Calu3 (cell line): ENCODE measurements around the gene C20orf202. TPM values are rescaled to one million over a fixed set of nuclear protein-coding genes. Genes with fewer than 3 reads are reported as not detected.

ENCODE experiments used
- BruUV-seq: library from RNA; stranded (reverse); fragments of 400-500 nt; replicated peaks from 2 replicates; lab custom pipeline; 2021; lab: Mats Ljungman, UMichigan
- CTCF ChIA-PET: fragments of 300-600 bp; sonication (Branson Sonifier 250); formaldehyde crosslinking; loops from one replicate; lab custom pipeline; 2022; ENCODE audit warnings: antibody characterized with exemption; lab: Charles Lee
- DNase-seq: peaks from one replicate; pipeline ENCODE4 v3.0.0; 2022
- H3K27ac Mint-ChIP-seq: one replicate; pipeline ENCODE4 v1.8.0; 2022; ENCODE audit warnings: mixed read lengths; ENCODE audit not compliant: unreplicated experiment
- H3K27me3 Mint-ChIP-seq: one replicate; pipeline ENCODE4 v1.8.0; 2022; ENCODE audit warnings: mixed read lengths; ENCODE audit not compliant: unreplicated experiment
- H3K36me3 Mint-ChIP-seq: one replicate; pipeline ENCODE4 v1.8.0; 2022; ENCODE audit warnings: mild to moderate bottlenecking, moderate library complexity, mixed read lengths; ENCODE audit not compliant: insufficient read depth, unreplicated experiment
- H3K4me1 Mint-ChIP-seq: one replicate; pipeline ENCODE4 v1.8.0; 2022; ENCODE audit warnings: mild to moderate bottlenecking, low read depth, mixed read lengths; ENCODE audit not compliant: unreplicated experiment
- H3K4me3 Mint-ChIP-seq: one replicate; pipeline ENCODE4 v1.8.0; 2022; ENCODE audit warnings: mild to moderate bottlenecking, low read depth, moderate library complexity, mixed read lengths; ENCODE audit not compliant: unreplicated experiment
- H3K9me3 Mint-ChIP-seq: one replicate; pipeline ENCODE4 v1.8.0; 2022; ENCODE audit warnings: low read depth, mixed read lengths; ENCODE audit not compliant: unreplicated experiment
- intact Hi-C: fragments of 100-400 bp; cut with micrococcal nuclease; formaldehyde crosslinking; loops from one replicate; pipeline ENCODE4 v1.10.0; 2022; ENCODE audit not compliant: unreplicated experiment
- total RNA-seq: library from RNA; stranded (reverse); gene quantifications from 2 replicates; pipeline ENCODE4 v1.2.3, GENCODE V29; 2022
- TF ChIP-seq, protein P1 (sequence below): fragments of 200-600 bp; IDR thresholded peaks from one replicate; pipeline ENCODE4 v1.8.0; 2022; ENCODE audit warnings: antibody characterized with exemption; ENCODE audit not compliant: unreplicated experiment

C20orf202 gene
- total RNA-seq, 1 experiment from 2014 or later = not detected

- peak; percentile 22 for DNase-seq
- Mint-ChIP-seq H3K4me3 (peak overlapping the region; percentile 62), H3K9me3 (peaks cover 2% of the 10 kb centered on the region), H3K27me3 (peaks cover 41% of the 10 kb centered on the region), H3K4me1 (no peaks in the 10 kb centered on the region), H3K36me3 (peaks cover 13% of the 10 kb centered on the region), H3K27ac (no peak overlapping the region)
- intact Hi-C loops = no loop called here
- TF ChIP-seq, protein P1, sequence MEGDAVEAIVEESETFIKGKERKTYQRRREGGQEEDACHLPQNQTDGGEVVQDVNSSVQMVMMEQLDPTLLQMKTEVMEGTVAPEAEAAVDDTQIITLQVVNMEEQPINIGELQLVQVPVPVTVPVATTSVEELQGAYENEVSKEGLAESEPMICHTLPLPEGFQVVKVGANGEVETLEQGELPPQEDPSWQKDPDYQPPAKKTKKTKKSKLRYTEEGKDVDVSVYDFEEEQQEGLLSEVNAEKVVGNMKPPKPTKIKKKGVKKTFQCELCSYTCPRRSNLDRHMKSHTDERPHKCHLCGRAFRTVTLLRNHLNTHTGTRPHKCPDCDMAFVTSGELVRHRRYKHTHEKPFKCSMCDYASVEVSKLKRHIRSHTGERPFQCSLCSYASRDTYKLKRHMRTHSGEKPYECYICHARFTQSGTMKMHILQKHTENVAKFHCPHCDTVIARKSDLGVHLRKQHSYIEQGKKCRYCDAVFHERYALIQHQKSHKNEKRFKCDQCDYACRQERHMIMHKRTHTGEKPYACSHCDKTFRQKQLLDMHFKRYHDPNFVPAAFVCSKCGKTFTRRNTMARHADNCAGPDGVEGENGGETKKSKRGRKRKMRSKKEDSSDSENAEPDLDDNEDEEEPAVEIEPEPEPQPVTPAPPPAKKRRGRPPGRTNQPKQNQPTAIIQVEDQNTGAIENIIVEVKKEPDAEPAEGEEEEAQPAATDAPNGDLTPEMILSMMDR = no peak
- BruUV-seq = no TSS peak
- CTCF ChIA-PET = no interaction called here
Observed at GRCh38 chr20:1225263-1225782, 22.1 kb downstream of the C20orf202 start.

DNA sequence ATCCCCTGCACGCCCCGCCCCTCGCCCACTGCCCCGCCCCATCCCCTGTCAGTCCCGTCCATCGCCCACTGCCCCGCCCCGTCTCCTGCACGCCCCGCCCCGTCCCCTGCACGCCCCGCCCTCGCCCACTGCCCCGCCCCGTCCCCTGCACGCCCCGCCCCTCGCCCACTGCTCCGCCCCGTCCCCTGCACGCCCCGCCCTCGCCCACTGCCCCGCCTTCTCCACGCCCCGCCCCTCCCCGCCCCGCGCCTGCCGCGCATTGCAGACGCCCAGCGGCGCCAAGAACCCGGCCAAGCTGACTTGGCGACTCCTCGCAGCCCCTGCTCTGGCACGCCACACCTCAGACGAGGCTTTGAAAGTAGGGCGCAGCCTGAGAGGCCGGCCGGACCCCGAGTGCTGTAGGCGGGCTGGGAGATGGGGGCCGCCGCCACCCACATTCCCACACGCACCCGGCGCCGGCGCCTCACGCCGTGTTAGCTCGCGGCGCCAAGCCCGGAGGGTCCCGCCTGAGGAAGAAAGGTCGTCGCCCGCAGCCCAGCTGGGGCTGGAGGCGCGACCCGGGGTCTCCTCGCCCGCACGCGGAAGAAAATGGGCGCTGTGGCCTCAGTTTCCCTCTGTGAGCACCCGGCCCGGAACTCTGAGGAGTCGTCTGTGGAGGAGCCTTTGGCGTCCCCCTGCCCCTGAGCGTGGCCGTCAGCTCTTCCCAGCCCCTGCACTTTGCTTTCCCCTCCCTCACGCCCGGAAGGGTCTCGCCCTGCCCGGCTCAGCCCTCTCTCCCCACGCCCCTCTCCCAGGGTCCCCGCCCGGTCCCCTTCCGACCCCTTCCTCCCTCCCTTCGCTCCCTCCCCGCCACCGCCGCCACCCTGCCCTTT, 22.8 kb downstream of the C20orf202 start, which contains the start of gene RAD21L1:
Gene RAD21L1, plus strand, starts transcription at position 262 of the 872 bp plus-strand sequence. CDS start 2,410 bp downstream, outside the sequence.
- H3K4me3 Mint-ChIP-seq = peak within 1 kb of the TSS; percentile 62
- CTCF ChIA-PET = interaction anchor here (0.6 kb wide), 1 partner anchor 14 kb away, joined by 3 read pairs; no protein-coding TSS in a partner anchor

DNA sequence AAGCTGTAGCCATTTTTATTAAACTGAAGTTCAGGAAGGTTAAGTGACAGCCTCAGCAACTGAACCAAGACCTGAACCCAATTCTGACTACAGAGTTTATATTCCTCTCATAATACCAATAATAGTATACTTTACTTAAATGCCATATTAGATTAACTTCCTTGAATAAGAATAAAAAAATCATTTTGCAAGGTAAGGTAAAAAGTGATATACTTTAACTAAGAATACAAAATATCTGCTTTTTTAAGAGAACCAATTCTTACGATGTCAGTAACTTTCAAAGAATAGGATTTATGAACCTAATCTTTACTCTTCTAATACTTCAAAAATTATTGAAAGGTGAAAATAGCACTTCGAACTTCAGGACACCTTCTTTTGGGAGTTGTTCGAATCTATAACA, 26.3 kb downstream of the C20orf202 start:
- Mint-ChIP-seq H3K27me3 (peaks cover 17% of the 10 kb centered on the region), H3K36me3 (peaks cover 13% of the 10 kb centered on the region), H3K4me1 (no peaks in the 10 kb centered on the region), H3K9me3 (no peaks in the 10 kb centered on the region), H3K27ac (no peak overlapping the region), H3K4me3 (no peak overlapping the region)
- CTCF ChIA-PET = no interaction called here
- intact Hi-C loops = no loop called here
- DNase-seq = no peak
- TF ChIP-seq, protein P1 = no peak
- no TSS peak for BruUV-seq

More for the DNA sequence above, 22.8 kb downstream of the C20orf202 start, which contains the start of gene RAD21L1:
- intact Hi-C loops = no loop called here
- no TSS peak for BruUV-seq
- Mint-ChIP-seq H3K36me3 (peaks cover 13% of the 10 kb centered on the region), H3K4me1 (no peaks in the 10 kb centered on the region), H3K27me3 (peaks cover 34% of the 10 kb centered on the region), H3K9me3 (peaks cover 2% of the 10 kb centered on the region), H3K27ac (no peak within 1 kb of the TSS)
- TF ChIP-seq, protein P1 = no peak
- peak; percentile 72 for DNase-seq

DNA sequence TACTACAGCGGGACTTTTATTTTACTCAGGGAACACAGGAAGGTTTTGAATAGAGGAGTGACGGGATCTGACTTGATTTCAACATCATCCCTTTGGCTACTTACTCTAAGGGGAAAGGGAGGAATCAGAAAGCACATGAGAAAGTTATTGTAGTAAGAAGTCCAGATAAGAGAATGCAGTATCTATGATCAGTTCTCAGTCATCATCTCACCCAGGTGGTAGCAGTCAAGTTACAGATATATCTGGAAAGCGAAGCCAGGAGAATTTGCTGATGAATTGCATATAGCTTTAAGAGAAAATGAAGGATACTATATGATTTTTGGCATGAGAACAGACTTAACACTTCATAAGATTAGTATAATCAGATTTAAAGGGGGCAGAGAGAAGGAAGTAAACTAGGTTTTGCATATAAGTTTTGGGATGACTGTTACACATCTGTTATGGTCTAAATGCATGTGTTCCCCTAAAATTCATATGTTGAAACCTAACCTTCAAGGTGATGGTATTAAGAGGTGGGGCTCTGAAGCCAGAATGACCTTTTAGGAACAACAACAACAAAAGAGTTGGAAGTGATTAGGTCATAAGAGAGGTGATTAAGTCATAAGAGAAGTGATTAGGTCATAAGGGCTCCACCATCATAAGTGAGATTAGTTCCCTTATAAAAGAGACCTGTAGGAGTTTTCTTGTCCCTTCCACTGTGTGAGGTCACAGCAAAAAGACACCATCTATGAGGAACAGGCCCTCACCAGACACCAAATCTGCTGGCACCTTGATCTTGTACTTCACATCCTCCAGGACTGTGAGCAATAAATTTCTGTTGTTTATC, 29.2 kb downstream of the C20orf202 start:
- no TSS peak for BruUV-seq
- no peaks in the 10 kb centered on the region for H3K9me3 Mint-ChIP-seq
- intact Hi-C loops = no loop called here

More for the DNA sequence above, 29.2 kb downstream of the C20orf202 start:
- no peak for DNase-seq
- Mint-ChIP-seq H3K27ac (no peak overlapping the region), H3K27me3 (peaks cover 25% of the 10 kb centered on the region), H3K4me1 (no peaks in the 10 kb centered on the region), H3K4me3 (no peak overlapping the region), H3K36me3 (no peaks in the 10 kb centered on the region)
- TF ChIP-seq, protein P1 = no peak
- CTCF ChIA-PET = no interaction called here
